OCI-LY3 (cell line): ENCODE data around the gene ADAM10.

ENCODE experiments used
- H2AFZ ChIP-seq: fragments of 200-600, 300-600 bp; shearing (Covaris generic); 2 replicates; pipeline ENCODE4 v1.6.0; 2014; ENCODE audit warnings: antibody characterized with exemption, low read depth, low read length
- H3K27ac ChIP-seq: fragments of 200-600, 300-600 bp; sonication (generic); 2 replicates; pipeline ENCODE4 v1.5.1; 2014; ENCODE audit warnings: mild to moderate bottlenecking, low read length, moderate library complexity, mixed read lengths
- H3K27me3 ChIP-seq: fragments of 200-600, 300-600 bp; sonication (generic); 2 replicates; pipeline ENCODE4 v1.6.1; 2014; ENCODE audit warnings: low read depth, low read length, mixed read lengths
- H3K36me3 ChIP-seq: fragments of 200-600, 300-600 bp; sonication (generic); replicated peaks from 2 replicates; pipeline ENCODE3; 2014; ENCODE audit warnings: low read depth, low read length, mixed read lengths
- H3K4me1 ChIP-seq: fragments of 300-600, 200-600 bp; sonication (generic); 2 replicates; pipeline ENCODE4 v1.6.1; 2014; ENCODE audit warnings: low read length, mixed read lengths
- H3K4me2 ChIP-seq: fragments of 200-600, 300-600 bp; sonication (generic); 2 replicates; pipeline ENCODE4 v1.6.1; 2014; ENCODE audit warnings: low read length, mixed read lengths
- H3K4me3 ChIP-seq: fragments of 300-600, 200-600 bp; sonication (generic); 2 replicates; pipeline ENCODE4 v1.5.1; 2014; ENCODE audit warnings: antibody characterized with exemption, mild to moderate bottlenecking, low read length, moderate library complexity
- H3K79me2 ChIP-seq: fragments of 300-600, 200-600 bp; shearing (Covaris generic); 2 replicates; pipeline ENCODE4 v1.6.1; 2014; ENCODE audit warnings: mild to moderate bottlenecking, low read length, mixed read lengths
- H3K9ac ChIP-seq: fragments of 300-600, 200-600 bp; shearing (Covaris generic); 2 replicates; pipeline ENCODE4 v1.6.0; 2014; ENCODE audit warnings: mild to moderate bottlenecking, low read length, moderate library complexity
- H3K9me3 ChIP-seq: fragments of 200-600, 300-600 bp; shearing (Covaris generic); 2 replicates; pipeline ENCODE4 v1.6.1; 2014; ENCODE audit warnings: low read length, mixed read lengths; ENCODE audit not compliant: insufficient read depth
- H4K20me1 ChIP-seq: fragments of 200-600, 300-600 bp; sonication (generic); 2 replicates; pipeline ENCODE4 v1.6.1; 2016; ENCODE audit warnings: low read length, mixed read lengths; ENCODE audit not compliant: insufficient read depth
- CTCF ChIP-seq: fragments of 200-600, 300-600 bp; sonication (generic); IDR thresholded peaks from 2 replicates; pipeline ENCODE4 v1.5.1; 2014; ENCODE audit warnings: antibody characterized with exemption, low read length, low read depth
- EZH2phosphoT487 ChIP-seq: fragments of 200-600 bp; shearing (Covaris generic); IDR thresholded peaks from 2 replicates; pipeline ENCODE4 v1.6.1; 2018; ENCODE audit warnings: antibody characterized with exemption, mixed run types, low read depth

Gene ADAM10

GRCh38 chr15:58694641-58695398, 54.7 kb downstream of the ADAM10 start:
- no peak overlapping the region for H3K27ac ChIP-seq
- no peak overlapping the region for H2AFZ ChIP-seq
- no peak overlapping the region for H3K9ac ChIP-seq
- no peak overlapping the region for H3K4me3 ChIP-seq
- peaks cover 20% of the 10 kb centered on the region for H3K36me3 ChIP-seq
- H3K27me3 ChIP-seq, result no peaks in the 10 kb centered on the region
- H4K20me1 ChIP-seq, result peaks cover 28% of the 10 kb centered on the region; the same call in 1 of the 2 replicates
- no peak overlapping the region for H3K4me2 ChIP-seq
- no peaks in the 10 kb centered on the region for H3K4me1 ChIP-seq
- TF ChIP-seq CTCF (no peak), EZH2phosphoT487 (no peak)
- H3K79me2 ChIP-seq, result peaks cover 56% of the 10 kb centered on the region
- H3K9me3 ChIP-seq, result peaks cover 7% of the 10 kb centered on the region; the same call in 1 of the 2 replicates

DNA sequence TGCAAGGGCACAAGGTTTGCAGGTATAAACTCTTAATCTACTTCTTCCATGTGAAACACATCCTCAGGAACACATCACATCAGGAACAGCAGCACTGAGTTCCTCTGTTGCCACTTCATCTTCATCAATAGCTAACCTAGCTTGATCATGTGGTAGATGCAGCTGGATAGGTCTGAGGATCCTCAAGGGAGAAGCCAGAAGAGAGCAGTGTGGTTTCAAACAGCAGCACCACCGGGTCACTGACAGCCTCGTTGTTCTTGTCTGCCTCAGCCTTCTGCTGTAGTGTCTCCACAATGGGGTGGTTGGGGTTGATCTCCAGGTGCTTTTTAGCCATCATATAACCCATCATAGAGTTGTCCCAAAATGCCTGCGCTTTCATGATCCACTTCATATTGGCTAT, 58.8 kb downstream of the ADAM10 start:
- peaks cover 30% of the 10 kb centered on the region; the same call in 1 of the 2 replicates for H4K20me1 ChIP-seq
- H3K27ac ChIP-seq, result no peak overlapping the region
- no peaks in the 10 kb centered on the region for H3K9me3 ChIP-seq
- peaks cover 45% of the 10 kb centered on the region for H3K79me2 ChIP-seq
- H3K9ac ChIP-seq, result no peak overlapping the region
- peaks cover 4% of the 10 kb centered on the region for H3K36me3 ChIP-seq
- H2AFZ ChIP-seq, result no peak overlapping the region
- no peaks in the 10 kb centered on the region for H3K27me3 ChIP-seq
- TF ChIP-seq EZH2phosphoT487 (no peak), CTCF (no peak)
- H3K4me1 ChIP-seq, result no peaks in the 10 kb centered on the region
- no peak overlapping the region for H3K4me3 ChIP-seq
- no peak overlapping the region for H3K4me2 ChIP-seq

GRCh38 chr15:58689646-58690045, 59.9 kb downstream of the ADAM10 start:
- Histone ChIP-seq H3K4me2 (no peak overlapping the region), H3K36me3 (peaks cover 6% of the 10 kb centered on the region), H2AFZ (no peak overlapping the region), H3K4me3 (no peak overlapping the region), H3K79me2 (peaks cover 38% of the 10 kb centered on the region), H3K27me3 (no peaks in the 10 kb centered on the region), H4K20me1 (peaks cover 26% of the 10 kb centered on the region; the same call in 1 of the 2 replicates), H3K4me1 (no peaks in the 10 kb centered on the region), H3K9ac (no peak overlapping the region), H3K27ac (no peak overlapping the region), H3K9me3 (no peaks in the 10 kb centered on the region)
- no peak for TF ChIP-seq EZH2phosphoT487
- TF ChIP-seq CTCF, result no peak

GRCh38 chr15:58686286-58686685, 63.2 kb downstream of the ADAM10 start:
- H3K9me3 ChIP-seq, result no peaks in the 10 kb centered on the region
- no peak overlapping the region for H2AFZ ChIP-seq
- no peak overlapping the region for H3K4me3 ChIP-seq
- no peaks in the 10 kb centered on the region for H3K27me3 ChIP-seq
- no peaks in the 10 kb centered on the region for H3K4me1 ChIP-seq
- H4K20me1 ChIP-seq, result peaks cover 22% of the 10 kb centered on the region; the same call in 1 of the 2 replicates
- no peak overlapping the region for H3K9ac ChIP-seq
- no peak overlapping the region for H3K27ac ChIP-seq
- peaks cover 34% of the 10 kb centered on the region for H3K79me2 ChIP-seq
- TF ChIP-seq EZH2phosphoT487, result no peak
- TF ChIP-seq CTCF, result no peak
- H3K4me2 ChIP-seq, result no peak overlapping the region
- peaks cover 4% of the 10 kb centered on the region for H3K36me3 ChIP-seq
